ENCODE data around the gene AVP. TPM values are rescaled to one million over a fixed set of nuclear protein-coding genes. Genes with fewer than 3 reads are reported as not detected.
A peak's percentile ranks its signal among the peaks of the same experiment; 100 is the strongest.

AVP gene
- total RNA-seq, 1 donor from 2014 or later: 0.38 TPM

DNA sequence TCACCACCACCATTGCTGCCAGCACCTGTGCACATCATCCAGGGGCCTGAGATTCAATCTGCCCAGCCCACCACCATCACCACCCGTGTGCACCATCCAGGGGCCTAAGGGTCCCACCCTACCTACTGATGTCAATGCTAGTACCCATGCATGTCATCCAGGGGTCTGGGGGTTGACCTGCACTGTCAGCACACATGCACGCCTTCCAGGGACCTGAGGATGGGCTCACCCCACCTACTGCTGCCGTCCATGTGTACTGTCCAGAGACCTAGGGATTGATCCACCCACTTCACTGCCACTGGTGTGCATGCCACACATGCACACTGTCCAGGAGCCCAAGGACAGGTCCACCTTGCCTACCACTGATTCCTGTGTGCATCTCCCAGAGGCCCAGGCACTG, 25.0 kb downstream of the AVP start:
- Histone ChIP-seq H3K4me3 (no peak overlapping the region), H3K36me3 (no peaks in the 10 kb centered on the region), H3K4me1 (no peaks in the 10 kb centered on the region), H3K27ac (replicated peaks) (no peak overlapping the region), H3K27me3 (ENCODE audit: low read depth) (no peaks in the 10 kb centered on the region), H3K9me3 (replicated peaks) (no peaks in the 10 kb centered on the region)
- TF ChIP-seq, protein P1, sequence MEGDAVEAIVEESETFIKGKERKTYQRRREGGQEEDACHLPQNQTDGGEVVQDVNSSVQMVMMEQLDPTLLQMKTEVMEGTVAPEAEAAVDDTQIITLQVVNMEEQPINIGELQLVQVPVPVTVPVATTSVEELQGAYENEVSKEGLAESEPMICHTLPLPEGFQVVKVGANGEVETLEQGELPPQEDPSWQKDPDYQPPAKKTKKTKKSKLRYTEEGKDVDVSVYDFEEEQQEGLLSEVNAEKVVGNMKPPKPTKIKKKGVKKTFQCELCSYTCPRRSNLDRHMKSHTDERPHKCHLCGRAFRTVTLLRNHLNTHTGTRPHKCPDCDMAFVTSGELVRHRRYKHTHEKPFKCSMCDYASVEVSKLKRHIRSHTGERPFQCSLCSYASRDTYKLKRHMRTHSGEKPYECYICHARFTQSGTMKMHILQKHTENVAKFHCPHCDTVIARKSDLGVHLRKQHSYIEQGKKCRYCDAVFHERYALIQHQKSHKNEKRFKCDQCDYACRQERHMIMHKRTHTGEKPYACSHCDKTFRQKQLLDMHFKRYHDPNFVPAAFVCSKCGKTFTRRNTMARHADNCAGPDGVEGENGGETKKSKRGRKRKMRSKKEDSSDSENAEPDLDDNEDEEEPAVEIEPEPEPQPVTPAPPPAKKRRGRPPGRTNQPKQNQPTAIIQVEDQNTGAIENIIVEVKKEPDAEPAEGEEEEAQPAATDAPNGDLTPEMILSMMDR (IDR thresholded peaks at IDR 0.05; ENCODE audit: borderline replicate concordance): no peak
- intact Hi-C loops (cut with micrococcal nuclease): loop anchor here (10.0 kb wide), 1 partner anchor 55 kb away; no protein-coding TSS in a partner anchor
- DNase-seq: no peak

DNA sequence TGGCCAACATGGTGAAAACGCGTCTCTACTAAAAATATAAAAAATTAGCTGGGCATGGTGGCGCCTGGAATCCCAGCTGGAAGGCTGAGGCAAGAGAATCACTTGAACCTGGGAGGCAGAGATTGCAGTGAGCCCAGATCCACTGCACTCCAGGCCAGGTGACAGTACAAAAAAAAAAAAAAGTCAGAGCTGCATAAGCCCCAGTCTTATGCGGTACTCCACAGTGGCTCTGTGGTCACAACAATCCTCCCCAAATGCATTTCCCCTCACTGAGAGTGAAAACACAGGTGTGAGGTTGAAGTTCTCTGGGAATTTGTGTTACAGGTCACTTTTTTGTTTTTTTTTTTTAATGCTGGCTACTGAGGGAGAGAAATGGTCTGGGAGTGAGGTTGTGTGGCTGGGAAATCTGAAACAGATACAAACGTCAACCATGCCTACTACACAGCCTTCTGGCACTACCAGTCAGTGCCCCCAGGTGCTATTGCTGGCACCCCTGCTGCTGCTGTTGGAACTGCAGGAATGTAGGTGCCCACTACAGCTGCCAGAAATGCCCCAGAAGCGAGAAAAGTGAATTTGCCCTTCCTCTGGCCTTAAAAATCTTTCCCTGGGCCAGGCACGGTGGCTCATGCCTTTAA, 33.0 kb downstream of the AVP start:
- peaks cover 26% of the 10 kb centered on the region for H3K36me3 ChIP-seq
- H3K27me3 ChIP-seq (ENCODE audit: low read depth): no peaks in the 10 kb centered on the region
- H3K9me3 ChIP-seq (replicated peaks): no peaks in the 10 kb centered on the region
- TF ChIP-seq, protein P1 (IDR thresholded peaks at IDR 0.05; ENCODE audit: borderline replicate concordance): no peak
- intact Hi-C loops (cut with micrococcal nuclease): loop anchor here (10.0 kb wide), 1 partner anchor 63 kb away; no protein-coding TSS in a partner anchor
- H3K4me3 ChIP-seq: no peak overlapping the region
- peaks cover 14% of the 10 kb centered on the region for H3K4me1 ChIP-seq
- DNase-seq: no peak
- H3K27ac ChIP-seq (replicated peaks): no peak overlapping the region

DNA sequence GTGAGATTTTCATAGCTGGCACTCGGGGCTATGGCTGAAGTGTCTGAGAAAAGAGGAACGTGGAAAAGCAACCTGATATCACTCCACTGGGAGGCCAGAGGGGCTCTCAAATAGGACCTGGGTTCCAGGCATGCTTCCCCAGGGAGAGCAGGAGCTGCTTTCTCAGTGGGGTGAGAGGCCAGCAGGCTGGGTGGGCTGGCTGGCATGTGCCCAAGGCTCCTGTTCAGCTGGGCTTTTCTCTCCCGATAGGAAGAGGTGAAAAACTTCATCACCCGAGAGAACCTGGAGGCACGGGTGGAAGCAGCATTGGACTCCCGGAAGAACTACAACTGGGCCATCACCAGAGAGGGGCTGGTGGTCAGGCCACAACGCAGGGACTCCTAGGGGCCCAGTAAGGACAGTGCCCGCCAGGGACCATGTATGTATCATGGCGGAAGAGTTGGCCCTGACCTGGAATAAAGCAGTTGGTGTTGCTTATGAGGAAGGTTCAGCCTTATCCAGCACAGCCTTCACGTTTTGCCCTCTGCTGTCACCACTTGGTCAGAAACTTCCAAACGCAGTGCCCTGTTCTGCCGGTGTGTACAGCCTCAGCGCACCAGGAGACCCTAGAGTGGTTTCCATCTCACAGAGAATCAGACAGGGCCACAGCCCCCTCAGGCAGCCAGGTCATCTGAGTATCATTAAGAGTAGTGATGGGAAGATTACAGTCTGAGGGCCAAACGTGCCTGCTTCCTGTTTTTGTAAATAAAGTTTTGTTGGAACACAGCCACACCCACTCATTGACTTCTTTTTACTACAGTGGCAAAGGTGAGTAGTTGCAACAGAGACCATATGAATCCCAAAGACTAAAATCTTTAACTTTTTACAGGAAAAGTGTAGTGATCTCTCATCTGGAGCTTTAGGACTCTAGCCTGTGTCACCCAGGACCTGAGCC, 36.8 kb downstream of the AVP start:
- Histone ChIP-seq H3K27ac (replicated peaks) (no peak overlapping the region), H3K36me3 (peaks cover 26% of the 10 kb centered on the region), H3K4me1 (peaks cover 36% of the 10 kb centered on the region), H3K4me3 (peak overlapping the region; percentile 87), H3K27me3 (ENCODE audit: low read depth) (no peaks in the 10 kb centered on the region), H3K9me3 (replicated peaks) (no peaks in the 10 kb centered on the region)
- DNase-seq: no peak
- intact Hi-C loops (cut with micrococcal nuclease): no loop called here
- TF ChIP-seq, protein P1 (IDR thresholded peaks at IDR 0.05; ENCODE audit: borderline replicate concordance): no peak

DNA sequence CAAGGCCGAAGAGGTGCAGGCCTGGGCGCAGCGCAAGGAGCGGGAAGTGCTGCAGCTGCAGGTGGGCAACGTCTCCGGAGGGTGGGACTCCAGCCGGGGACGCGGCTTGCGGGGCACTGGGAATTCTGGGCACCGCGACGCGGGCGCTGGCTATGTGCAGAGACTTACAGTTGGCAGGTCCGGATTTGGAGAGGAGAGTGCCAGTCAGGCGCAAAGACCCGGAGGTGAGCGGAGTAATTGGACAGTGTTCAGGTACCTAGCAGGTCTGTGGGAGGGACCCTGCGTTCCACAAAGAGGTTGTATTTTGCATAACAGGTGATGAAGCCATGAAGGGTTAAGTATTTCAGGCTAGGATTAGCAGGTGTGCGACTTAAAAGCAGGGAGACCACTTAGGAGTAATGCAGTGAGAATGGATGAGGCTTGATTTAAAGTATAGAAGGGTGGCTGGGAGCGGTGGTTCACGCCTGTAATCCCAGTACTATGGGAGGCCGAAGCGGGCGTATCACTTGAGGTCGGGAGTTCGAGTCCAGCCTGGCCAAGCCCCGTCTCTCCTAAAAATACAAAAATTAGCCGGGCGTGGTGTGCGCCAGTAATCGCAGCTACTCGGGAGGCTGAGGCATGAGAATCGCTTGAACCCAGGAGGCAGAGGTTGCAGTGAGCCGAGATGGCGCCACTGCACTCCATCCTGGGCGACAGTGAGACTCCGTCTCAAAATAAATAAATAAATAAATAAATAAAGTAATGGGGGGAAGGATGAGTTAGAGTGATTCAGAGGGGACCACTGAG, 37.7 kb downstream of the AVP start:
- peaks cover 26% of the 10 kb centered on the region for H3K36me3 ChIP-seq
- intact Hi-C loops (cut with micrococcal nuclease): no loop called here

More for the DNA sequence above, 37.7 kb downstream of the AVP start:
- DNase-seq: no peak
- TF ChIP-seq, protein P1 (IDR thresholded peaks at IDR 0.05; ENCODE audit: borderline replicate concordance): no peak
- Histone ChIP-seq H3K27me3 (ENCODE audit: low read depth) (no peaks in the 10 kb centered on the region), H3K4me3 (peak overlapping the region; percentile 87), H3K9me3 (replicated peaks) (no peaks in the 10 kb centered on the region), H3K27ac (replicated peaks) (peak overlapping the region; percentile 96), H3K4me1 (peaks cover 44% of the 10 kb centered on the region)

All from left ventricle myocardium inferior (tissue), 1 donor.